ENCODE data around the gene SELENOI.

- TF ChIP-seq CTCF (optimal IDR thresholded peaks at IDR 0.05 in 1 of 3, IDR thresholded peaks at IDR 0.05 in 1 of 3, conservative IDR thresholded peaks at IDR 0.05 in 1 of 3; ENCODE audit: extremely low read depth in 1 of 3, insufficient read depth in 2 of 3, low read length in 3 of 3) (no peak), EZH2 (IDR thresholded peaks at IDR 0.05; ENCODE audit: low read length) (no peak)
Measured at GRCh38 chr2:26324903-26325302, 21.0 kb upstream of the SELENOI start.

Measured in keratinocyte (primary cell).